Choroid plexus epithelial cell (primary cell): ENCODE results near the gene RFX8.

Experiments
- DNase-seq: peaks from one replicate; pipeline ENCODE4 v3.0.0-alpha.2; 2010; ENCODE audit warnings: low read depth
- H3K4me3 ChIP-seq: 2 replicates; pipeline ENCODE4 v1.5.1; 2011; ENCODE audit warnings: low read depth, mild to moderate bottlenecking, control low read depth, low read length, moderate library complexity
- CTCF ChIP-seq: conservative IDR thresholded peaks from 2 replicates; pipeline ENCODE4 v1.5.1; 2011; ENCODE audit warnings: low read depth, mild to moderate bottlenecking, control low read depth, inconsistent platforms, low read length, moderate library complexity

RFX8 gene

GRCh38 chr2:101415220-101415619, 59.7 kb downstream of the RFX8 start:
- H3K4me3 ChIP-seq: no peak overlapping the region
- no peak for TF ChIP-seq CTCF
- DNase-seq: no peak

GRCh38 chr2:101412092-101412694, 62.7 kb downstream of the RFX8 start:
- no peak for TF ChIP-seq CTCF
- DNase-seq: no peak
- no peak overlapping the region for H3K4me3 ChIP-seq

GRCh38 chr2:101410746-101411145, 64.2 kb downstream of the RFX8 start:
- TF ChIP-seq CTCF: no peak
- H3K4me3 ChIP-seq: no peak overlapping the region
- no peak for DNase-seq

- no peak for DNase-seq
Observed at GRCh38 chr2:101410114-101410513, 64.8 kb downstream of the RFX8 start.

GRCh38 chr2:101409699-101410098, 65.2 kb downstream of the RFX8 start:
- no peak for DNase-seq
- H3K4me3 ChIP-seq: no peak overlapping the region
- no peak for TF ChIP-seq CTCF

More at GRCh38 chr2:101410114-101410513, 64.8 kb downstream of the RFX8 start:
- no peak for TF ChIP-seq CTCF
- H3K4me3 ChIP-seq: no peak overlapping the region

GRCh38 chr2:101408925-101409324, 66.0 kb downstream of the RFX8 start:
- DNase-seq: no peak
- TF ChIP-seq CTCF: no peak
- no peak overlapping the region for H3K4me3 ChIP-seq

GRCh38 chr2:101405351-101405899, 69.5 kb downstream of the RFX8 start:
- H3K4me3 ChIP-seq: no peak overlapping the region
- TF ChIP-seq CTCF: no peak
- no peak for DNase-seq
